GM12872 (cell line): ENCODE measurements around the gene PARD3.

ENCODE experiments used
- TF ChIP-seq, protein P1 (sequence below): IDR thresholded peaks from 3 replicates; pipeline ENCODE4 v1.5.1; 2011; ENCODE audit warnings: low read depth, mild to moderate bottlenecking, low read length, moderate library complexity; ENCODE audit not compliant: insufficient read depth

The PARD3 gene

DNA sequence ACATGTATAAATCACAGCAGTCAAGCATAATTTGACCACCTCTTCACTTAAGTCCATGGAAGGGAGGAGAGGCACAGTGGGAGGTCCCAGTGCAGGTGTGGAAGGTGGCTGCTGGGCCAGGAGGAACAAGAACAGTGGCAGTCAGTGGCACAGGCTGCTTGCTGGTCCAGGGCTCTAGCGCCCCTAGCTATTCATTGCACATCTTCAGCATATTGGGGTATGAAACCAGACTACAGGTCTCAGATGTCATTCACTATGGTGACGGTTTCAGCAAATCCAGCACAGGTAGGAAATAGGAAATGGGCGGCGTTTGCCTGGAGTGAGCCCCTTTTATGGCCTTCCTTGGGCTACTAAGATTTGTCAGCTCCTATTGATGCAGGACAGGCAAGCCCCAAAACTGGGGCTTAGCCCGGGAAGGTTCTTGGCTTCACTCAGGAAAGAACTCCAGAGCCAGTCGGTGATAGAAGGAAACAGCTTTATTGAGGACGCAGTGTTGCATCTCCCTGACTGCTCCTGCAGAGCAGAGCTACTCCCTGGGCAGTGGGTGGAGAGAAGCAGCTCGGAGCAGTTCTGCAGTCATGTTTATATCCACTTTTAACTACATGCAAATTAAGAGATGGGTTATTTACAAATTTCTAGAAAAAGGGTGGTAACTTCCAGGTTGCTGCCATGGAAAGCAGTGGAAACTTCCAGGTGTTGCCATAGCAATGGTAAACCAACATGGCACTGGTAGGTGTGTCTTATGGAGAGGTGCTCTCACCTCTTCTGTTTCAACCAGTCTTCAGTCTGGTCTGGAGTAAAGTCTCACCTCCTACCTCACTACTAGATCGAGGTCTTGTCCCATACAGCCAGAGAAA, 608.8 kb downstream of the PARD3 start:
- TF ChIP-seq, protein P1, sequence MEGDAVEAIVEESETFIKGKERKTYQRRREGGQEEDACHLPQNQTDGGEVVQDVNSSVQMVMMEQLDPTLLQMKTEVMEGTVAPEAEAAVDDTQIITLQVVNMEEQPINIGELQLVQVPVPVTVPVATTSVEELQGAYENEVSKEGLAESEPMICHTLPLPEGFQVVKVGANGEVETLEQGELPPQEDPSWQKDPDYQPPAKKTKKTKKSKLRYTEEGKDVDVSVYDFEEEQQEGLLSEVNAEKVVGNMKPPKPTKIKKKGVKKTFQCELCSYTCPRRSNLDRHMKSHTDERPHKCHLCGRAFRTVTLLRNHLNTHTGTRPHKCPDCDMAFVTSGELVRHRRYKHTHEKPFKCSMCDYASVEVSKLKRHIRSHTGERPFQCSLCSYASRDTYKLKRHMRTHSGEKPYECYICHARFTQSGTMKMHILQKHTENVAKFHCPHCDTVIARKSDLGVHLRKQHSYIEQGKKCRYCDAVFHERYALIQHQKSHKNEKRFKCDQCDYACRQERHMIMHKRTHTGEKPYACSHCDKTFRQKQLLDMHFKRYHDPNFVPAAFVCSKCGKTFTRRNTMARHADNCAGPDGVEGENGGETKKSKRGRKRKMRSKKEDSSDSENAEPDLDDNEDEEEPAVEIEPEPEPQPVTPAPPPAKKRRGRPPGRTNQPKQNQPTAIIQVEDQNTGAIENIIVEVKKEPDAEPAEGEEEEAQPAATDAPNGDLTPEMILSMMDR, result peak; percentile 63

DNA sequence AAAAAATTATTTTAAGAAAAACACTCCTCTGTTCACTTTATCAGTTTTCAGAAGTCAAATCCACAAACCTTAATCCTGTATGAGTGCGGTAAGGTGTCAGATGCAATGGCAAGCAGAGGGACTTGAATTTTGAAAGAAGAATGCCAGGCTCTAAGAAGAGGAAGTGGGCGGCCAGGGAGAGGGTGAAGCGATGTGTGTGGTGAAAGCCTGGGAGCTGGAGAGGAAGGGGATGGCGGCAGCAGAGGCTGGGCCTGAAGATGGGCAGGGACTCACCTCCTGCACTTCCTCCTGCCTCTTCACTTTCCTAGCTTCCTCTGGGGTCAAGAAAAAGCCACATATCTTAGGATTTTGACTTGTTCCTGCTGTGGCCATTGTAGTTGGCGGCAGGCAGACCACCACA, 609.6 kb downstream of the PARD3 start:
- TF ChIP-seq, protein P1, result no peak

DNA sequence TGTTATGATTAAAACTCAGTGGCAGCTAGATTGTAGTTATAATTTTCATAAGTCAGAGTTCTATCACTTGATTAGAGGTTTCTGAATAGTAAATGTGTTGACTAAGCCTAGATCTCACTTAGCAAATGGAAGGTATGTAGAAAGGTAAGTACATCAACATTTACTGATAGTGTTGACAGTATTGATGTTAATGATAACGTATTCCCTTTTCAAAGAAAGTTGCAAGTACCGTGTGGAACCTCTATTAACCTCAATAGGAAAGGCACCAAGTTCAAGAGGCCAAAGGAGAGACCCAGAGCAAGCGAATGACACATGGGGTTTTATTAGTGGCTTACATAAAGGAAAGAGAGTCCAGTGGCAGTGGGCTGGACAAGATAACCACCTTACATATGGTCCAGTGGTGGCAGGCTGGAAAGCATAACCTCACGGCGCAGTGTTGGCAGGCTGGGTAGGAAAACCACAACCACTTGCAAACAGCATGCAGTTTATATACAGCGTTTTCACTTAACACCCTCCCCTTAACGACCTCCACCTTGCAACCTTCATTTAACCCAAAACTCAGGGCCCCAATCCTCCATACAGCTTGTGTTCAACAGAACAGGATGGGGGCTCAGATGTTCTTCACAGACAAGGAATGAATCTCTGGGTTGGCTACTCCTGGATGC, 611.0 kb downstream of the PARD3 start:
- TF ChIP-seq, protein P1, result no peak

DNA sequence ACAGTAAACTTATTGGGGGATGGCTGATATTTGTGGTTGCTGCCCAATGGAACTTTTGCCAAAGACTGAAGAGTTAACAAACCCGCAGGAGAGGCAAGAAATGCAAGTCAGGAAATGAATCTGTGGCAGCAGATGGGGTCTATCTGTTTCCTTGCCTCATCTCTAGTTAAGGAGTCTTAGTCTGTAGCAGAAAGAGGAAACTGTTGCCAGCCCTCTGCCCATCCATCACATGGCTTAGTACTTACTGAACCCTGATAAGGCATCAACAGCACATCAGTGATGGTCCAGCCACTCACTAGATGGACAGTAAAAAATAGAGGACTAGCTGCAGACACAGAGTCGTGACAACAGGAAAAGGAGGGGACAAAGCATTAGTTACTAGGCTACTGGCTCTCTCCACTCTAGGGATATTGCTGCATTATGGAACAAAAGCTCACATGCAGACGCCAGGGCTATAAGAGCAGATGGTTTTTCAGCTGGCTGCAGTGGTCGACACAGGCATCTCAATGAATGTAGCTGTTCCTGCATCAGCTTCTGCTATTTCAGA, 614.7 kb downstream of the PARD3 start:
- TF ChIP-seq, protein P1, result no peak

DNA sequence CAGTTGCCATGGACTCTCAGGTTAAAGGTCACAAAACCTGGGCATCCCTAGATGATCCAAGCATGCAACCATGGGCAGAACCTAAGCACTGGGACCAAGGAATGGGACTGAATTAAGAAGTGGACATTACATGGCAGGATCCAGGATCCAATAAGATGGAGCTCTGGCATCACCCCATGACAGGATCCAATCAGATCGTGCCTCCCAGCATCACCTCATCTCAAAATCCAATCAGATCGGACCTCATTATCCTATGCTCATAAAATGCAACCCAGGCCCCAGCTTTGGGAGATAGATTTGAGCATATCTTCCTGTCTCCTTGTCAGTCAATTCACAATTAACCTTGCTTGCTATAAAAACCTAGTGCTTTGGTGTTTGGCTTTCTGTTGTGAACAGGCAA, 616.1 kb downstream of the PARD3 start:
- TF ChIP-seq, protein P1, result no peak

DNA sequence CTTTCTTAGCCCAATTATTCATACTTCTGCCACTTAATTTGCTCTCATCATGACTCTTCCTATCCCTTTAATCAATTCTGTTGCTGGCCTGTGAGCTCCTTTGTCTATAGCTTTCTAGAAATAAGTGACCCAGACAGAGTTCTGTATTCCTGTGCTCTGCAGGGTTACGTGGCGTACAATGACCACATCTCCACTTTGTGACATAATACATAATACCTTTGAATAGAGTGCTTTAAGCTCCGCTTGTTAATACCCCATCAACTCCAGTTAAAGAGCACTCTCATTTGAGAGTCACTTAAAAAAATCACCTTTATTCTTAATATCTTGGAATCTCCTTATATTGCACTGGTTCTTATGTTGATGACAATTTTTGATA, 619.0 kb downstream of the PARD3 start:
- TF ChIP-seq, protein P1, result no peak

DNA sequence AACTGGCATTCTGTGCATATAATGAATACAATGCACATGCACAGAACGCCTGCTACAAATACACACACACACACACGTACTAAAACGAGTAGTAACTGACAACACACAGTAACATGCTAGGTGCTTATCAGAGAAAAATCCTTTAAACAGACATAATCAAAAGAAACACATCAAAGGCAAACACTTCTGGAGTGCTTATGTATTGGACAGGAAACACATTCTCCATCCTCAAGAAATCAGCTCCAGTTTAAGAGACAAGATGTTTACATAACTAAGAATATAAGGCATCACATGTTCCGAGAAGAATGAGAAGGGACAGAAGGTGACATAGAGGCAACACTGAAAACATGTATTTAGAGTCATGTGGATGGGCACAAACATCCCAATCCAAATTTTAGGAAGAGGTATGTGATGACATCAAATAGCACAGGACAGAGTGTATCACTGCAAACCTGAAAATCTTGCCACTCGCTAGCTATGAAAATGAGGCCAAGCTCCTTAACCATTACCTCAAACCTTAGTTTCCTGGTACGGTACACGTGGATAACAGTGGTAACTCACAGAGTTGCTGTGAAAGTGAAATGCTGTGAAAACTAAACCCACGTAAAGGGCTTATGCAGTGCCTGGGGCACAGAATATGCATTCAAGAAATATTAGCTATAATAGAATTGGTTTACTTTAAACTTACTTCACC, 619.6 kb downstream of the PARD3 start:
- TF ChIP-seq, protein P1, result no peak
